DND-41 (cell line): ENCODE measurements around the gene DISC1.
"Not testable (repeated sequence)": the region's sequence is repeated elsewhere in the genome, so short reads cannot be mapped to it uniquely, and the experiment has no call there.

ENCODE experiments used
- ATAC-seq: fragments of 200-7000 bp; cut with Tn5 transposase; 3 replicates; pipeline ENCODE4 v1.9.1; 2021; ENCODE audit warnings: low read depth; ENCODE audit not compliant: insufficient read depth
- DNase-seq: peaks from one replicate; pipeline ENCODE4 v3.0.0-alpha.2; 2020
- H2AFZ ChIP-seq: 2 replicates; pipeline ENCODE4 v1.6.0; 2012; ENCODE audit warnings: low read depth, low read length
- H3K27ac ChIP-seq: 2 replicates; pipeline ENCODE4 v1.5.1; 2012; ENCODE audit warnings: low read length, inconsistent platforms
- H3K27me3 ChIP-seq: fragments of 200-600 bp; sonication (generic); 2 replicates; pipeline ENCODE4 v1.6.0; 2012; ENCODE audit warnings: low read length, mild to moderate bottlenecking, inconsistent platforms; ENCODE audit not compliant: insufficient read depth, poor library complexity
- H3K36me3 ChIP-seq: 2 replicates; pipeline ENCODE4 v1.5.1; 2012; ENCODE audit warnings: low read length, inconsistent platforms; ENCODE audit not compliant: insufficient read depth
- H3K4me1 ChIP-seq: 2 replicates; pipeline ENCODE4 v1.5.1; 2012; ENCODE audit warnings: mild to moderate bottlenecking, low read length; ENCODE audit not compliant: insufficient read depth
- H3K4me2 ChIP-seq: 2 replicates; pipeline ENCODE4 v1.6.0; 2012; ENCODE audit warnings: mild to moderate bottlenecking, moderate library complexity, low read length, inconsistent platforms; ENCODE audit not compliant: insufficient read depth
- H3K4me3 ChIP-seq, 2 experiments: fragments of 200-600 bp in 1 of 2; shearing (Covaris generic) in 1 of 2; 2 replicates each; pipeline ENCODE4 v1.5.1; 2012 to 2016; ENCODE audit warnings: inconsistent platforms in 2 of 2, low read length in 2 of 2, mild to moderate bottlenecking in 2 of 2, low read depth in 1 of 2, moderate library complexity in 1 of 2
- H3K79me2 ChIP-seq: 2 replicates; pipeline ENCODE4 v1.6.0; 2012; ENCODE audit warnings: low read length, inconsistent platforms; ENCODE audit not compliant: insufficient read depth
- H3K9ac ChIP-seq: 2 replicates; pipeline ENCODE4 v1.6.0; 2012; ENCODE audit warnings: low read depth, mild to moderate bottlenecking, inconsistent platforms, low read length, moderate library complexity
- H3K9me3 ChIP-seq: 2 replicates; pipeline ENCODE4 v1.5.1; 2012; ENCODE audit warnings: low read length, moderate library complexity, mild to moderate bottlenecking, inconsistent platforms; ENCODE audit not compliant: insufficient read depth, severe bottlenecking
- H4K20me1 ChIP-seq: 2 replicates; pipeline ENCODE4 v1.6.0; 2012; ENCODE audit warnings: low read length; ENCODE audit not compliant: insufficient read depth
- CTCF ChIP-seq: IDR thresholded peaks from 2 replicates; pipeline ENCODE4 v1.5.1; 2012; ENCODE audit warnings: borderline replicate concordance, low read length, moderate library complexity, mild to moderate bottlenecking; ENCODE audit not compliant: poor library complexity, severe bottlenecking; ENCODE audit errors: extremely low read depth
- EZH2 ChIP-seq: IDR thresholded peaks from 3 replicates; pipeline ENCODE4 v1.6.1; 2012; ENCODE audit warnings: borderline replicate concordance, low read depth, mild to moderate bottlenecking, moderate library complexity, low read length, inconsistent platforms; ENCODE audit not compliant: severe bottlenecking

DISC1 gene

GRCh38 chr1:231959225-231959884 is 332.8 kb downstream of the DISC1 start:
- ATAC-seq (no peak), DNase-seq (no peak)
- H3K27ac ChIP-seq, result no peak overlapping the region

GRCh38 chr1:231961801-231962200 is 335.2 kb downstream of the DISC1 start:
- not testable (repeated sequence) for DNase-seq, H3K4me3 ChIP-seq, H3K9ac ChIP-seq, H3K27me3 ChIP-seq, H3K27ac ChIP-seq, H4K20me1 ChIP-seq, H2AFZ ChIP-seq, H3K9me3 ChIP-seq, H3K79me2 ChIP-seq, H3K4me1 ChIP-seq, H3K4me2 ChIP-seq, ATAC-seq, H3K36me3 ChIP-seq

More at GRCh38 chr1:231959225-231959884, 332.8 kb downstream of the DISC1 start:
- H2AFZ ChIP-seq, result no peak overlapping the region
- H4K20me1 ChIP-seq, result no peaks in the 10 kb centered on the region
- no peaks in the 10 kb centered on the region for H3K79me2 ChIP-seq
- no peaks in the 10 kb centered on the region for H3K27me3 ChIP-seq
- no peaks in the 10 kb centered on the region for H3K9me3 ChIP-seq
- H3K9ac ChIP-seq, result no peak overlapping the region
- TF ChIP-seq EZH2, result no peak
- H3K4me1 ChIP-seq, result no peaks in the 10 kb centered on the region
- no peak overlapping the region for H3K4me3 ChIP-seq
- no peak overlapping the region for H3K4me2 ChIP-seq
- H3K36me3 ChIP-seq, result no peaks in the 10 kb centered on the region

GRCh38 chr1:231962636-231963035 is 336.0 kb downstream of the DISC1 start:
- TF ChIP-seq EZH2, result no peak
- Histone ChIP-seq H3K9ac (no peak overlapping the region), H3K27ac (no peak overlapping the region), H3K4me1 (no peaks in the 10 kb centered on the region), H4K20me1 (no peaks in the 10 kb centered on the region), H3K79me2 (no peaks in the 10 kb centered on the region), H3K9me3 (no peaks in the 10 kb centered on the region), H2AFZ (no peak overlapping the region), H3K27me3 (no peaks in the 10 kb centered on the region), H3K4me3 (no peak overlapping the region), H3K4me2 (no peak overlapping the region), H3K36me3 (no peaks in the 10 kb centered on the region)
- DNase-seq, result no peak
- ATAC-seq, result no peak

- Histone ChIP-seq H3K4me3 (no peak overlapping the region), H3K9me3 (no peaks in the 10 kb centered on the region), H3K36me3 (no peaks in the 10 kb centered on the region), H4K20me1 (no peaks in the 10 kb centered on the region), H2AFZ (no peak overlapping the region), H3K9ac (no peak overlapping the region), H3K27me3 (no peaks in the 10 kb centered on the region), H3K79me2 (no peaks in the 10 kb centered on the region), H3K4me2 (no peak overlapping the region), H3K27ac (no peak overlapping the region), H3K4me1 (no peaks in the 10 kb centered on the region)
- DNase-seq (no peak), ATAC-seq (no peak)
- TF ChIP-seq CTCF (no peak), EZH2 (no peak)
Measured at GRCh38 chr1:231964241-231964640, 337.7 kb downstream of the DISC1 start.

GRCh38 chr1:231964961-231965360 is 338.4 kb downstream of the DISC1 start:
- TF ChIP-seq EZH2, result no peak
- TF ChIP-seq CTCF, result no peak
- no peak for ATAC-seq

More at GRCh38 chr1:231964961-231965360, 338.4 kb downstream of the DISC1 start:
- no peak overlapping the region for H3K4me2 ChIP-seq
- H2AFZ ChIP-seq, result no peak overlapping the region
- DNase-seq, result no peak
- H3K4me3 ChIP-seq, result no peak overlapping the region
- no peaks in the 10 kb centered on the region for H3K4me1 ChIP-seq
- no peak overlapping the region for H3K9ac ChIP-seq
- no peaks in the 10 kb centered on the region for H3K27me3 ChIP-seq
- no peaks in the 10 kb centered on the region for H3K36me3 ChIP-seq
- no peaks in the 10 kb centered on the region for H3K79me2 ChIP-seq
- H3K9me3 ChIP-seq, result no peaks in the 10 kb centered on the region
- no peak overlapping the region for H3K27ac ChIP-seq
- H4K20me1 ChIP-seq, result no peaks in the 10 kb centered on the region
